ENCODE data around the gene GLUD1.
"Not testable (repeated sequence)": the region's sequence is repeated elsewhere in the genome, so short reads cannot be mapped to it uniquely, and the experiment has no call there.

The GLUD1 gene

DNA sequence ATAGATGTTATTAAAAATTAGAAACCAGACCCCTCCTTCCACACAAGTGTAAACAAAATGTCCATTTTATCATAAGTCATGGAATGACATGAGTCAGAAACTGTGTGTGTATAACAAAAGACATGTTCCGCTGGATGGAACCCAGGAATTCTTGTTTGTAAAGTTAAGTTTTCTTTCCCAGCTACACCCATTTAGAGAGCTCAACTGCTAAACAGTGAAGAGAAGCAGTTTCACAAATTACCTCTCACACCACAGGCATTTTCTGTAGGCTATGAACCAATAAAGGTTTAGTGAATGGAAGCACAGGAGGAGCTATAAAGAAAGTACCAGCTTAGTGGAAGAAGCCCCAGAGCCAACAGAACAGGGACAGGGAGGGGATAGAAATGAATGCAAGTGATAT lies 12.4 kb downstream of the GLUD1 start:
- not testable (repeated sequence) for H2AFZ ChIP-seq (ENCODE audit: low read depth, low read length); H3K23ac ChIP-seq (ENCODE audit: low read length in 2 of 2); H2AK5ac ChIP-seq (ENCODE audit: low read length, severe bottlenecking); H2BK12ac ChIP-seq (ENCODE audit: low read length in 2 of 2); H3K9me3 ChIP-seq (ENCODE audit: control insufficient read depth, low read length); H3K4me2 ChIP-seq (ENCODE audit: low read length, poor library complexity, severe bottlenecking); H3K18ac ChIP-seq (ENCODE audit: low read depth in 1 of 2, low read length in 2 of 2); H2BK5ac ChIP-seq (ENCODE audit: low read depth, low read length, poor library complexity, severe bottlenecking); H3K36me3 ChIP-seq (ENCODE audit: control insufficient read depth in 1 of 2, insufficient read depth in 2 of 2, low read depth in 1 of 2, low read length in 2 of 2); H2BK15ac ChIP-seq (ENCODE audit: low read depth, poor library complexity, severe bottlenecking); H4K91ac ChIP-seq (ENCODE audit: low read length); H3K14ac ChIP-seq (ENCODE audit: low read length in 2 of 2); H3K4ac ChIP-seq (ENCODE audit: low read depth in 1 of 2, low read length in 2 of 2); H3K79me1 ChIP-seq (replicated peaks; ENCODE audit: low read length, poor library complexity, severe bottlenecking); H4K8ac ChIP-seq (ENCODE audit: low read length); H3K4me1 ChIP-seq (ENCODE audit: control insufficient read depth, insufficient read depth, low read depth, low read length); H2BK120ac ChIP-seq (ENCODE audit: low read depth, low read length); H3K27me3 ChIP-seq (ENCODE audit: control insufficient read depth in 1 of 2, insufficient read depth in 1 of 2, low read length in 2 of 2)
- Histone ChIP-seq H3K27ac (ENCODE audit: low read length, poor library complexity, severe bottlenecking) (peak overlapping the region; percentile 57), H3K4me3 (ENCODE audit: insufficient read depth in 1 of 2, low read depth in 1 of 2, low read length in 2 of 2) (peak overlapping the region in 1 of 2 experiments; percentile 47), H3K9ac (ENCODE audit: low read length) (peak overlapping the region; percentile 95)
- peak; percentile 83 for DNase-seq
- WGBS: no CpG with 5 or more reads among the region's 1 CpG

DNA sequence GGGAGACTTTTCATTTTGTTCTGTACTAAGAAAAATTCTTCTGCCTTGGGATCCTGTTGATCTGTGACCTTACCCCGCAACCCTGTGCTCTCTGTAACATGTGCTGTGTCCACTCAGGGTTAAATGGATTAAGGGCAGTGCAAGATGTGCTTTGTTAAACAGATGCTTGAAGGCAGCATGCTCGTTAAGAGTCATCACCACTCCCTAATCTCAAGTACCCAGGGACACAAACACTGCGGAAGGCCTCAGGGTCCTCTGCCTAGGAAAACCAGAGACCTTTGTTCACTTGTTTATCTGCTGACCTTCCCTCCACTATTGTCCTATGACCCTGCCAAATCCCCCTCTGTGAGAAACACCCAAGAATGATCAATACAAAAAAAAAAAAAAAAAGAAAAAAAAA lies 13.1 kb downstream of the GLUD1 start:
- H2BK120ac ChIP-seq (ENCODE audit: low read depth, low read length); H2BK12ac ChIP-seq (ENCODE audit: low read length in 2 of 2); H3K27me3 ChIP-seq (ENCODE audit: control insufficient read depth in 1 of 2, insufficient read depth in 1 of 2, low read length in 2 of 2); H3K18ac ChIP-seq (ENCODE audit: low read depth in 1 of 2, low read length in 2 of 2); H3K23ac ChIP-seq (ENCODE audit: low read length in 2 of 2); H3K36me3 ChIP-seq (ENCODE audit: control insufficient read depth in 1 of 2, insufficient read depth in 2 of 2, low read depth in 1 of 2, low read length in 2 of 2); H3K4me3 ChIP-seq (ENCODE audit: insufficient read depth in 1 of 2, low read depth in 1 of 2, low read length in 2 of 2); H3K4me2 ChIP-seq (ENCODE audit: low read length, poor library complexity, severe bottlenecking); H3K79me1 ChIP-seq (replicated peaks; ENCODE audit: low read length, poor library complexity, severe bottlenecking); H3K27ac ChIP-seq (ENCODE audit: low read length, poor library complexity, severe bottlenecking); H2AK5ac ChIP-seq (ENCODE audit: low read length, severe bottlenecking); H3K4me1 ChIP-seq (ENCODE audit: control insufficient read depth, insufficient read depth, low read depth, low read length); H2AFZ ChIP-seq (ENCODE audit: low read depth, low read length); H3K9me3 ChIP-seq (ENCODE audit: control insufficient read depth, low read length); H2BK5ac ChIP-seq (ENCODE audit: low read depth, low read length, poor library complexity, severe bottlenecking); H2BK15ac ChIP-seq (ENCODE audit: low read depth, poor library complexity, severe bottlenecking); H4K8ac ChIP-seq (ENCODE audit: low read length); DNase-seq; H4K91ac ChIP-seq (ENCODE audit: low read length); H3K14ac ChIP-seq (ENCODE audit: low read length in 2 of 2); H3K4ac ChIP-seq (ENCODE audit: low read depth in 1 of 2, low read length in 2 of 2): not testable (repeated sequence)
- WGBS: no CpG with 5 or more reads among the region's 3 CpGs
- H3K9ac ChIP-seq (ENCODE audit: low read length): peak overlapping the region; percentile 95

DNA sequence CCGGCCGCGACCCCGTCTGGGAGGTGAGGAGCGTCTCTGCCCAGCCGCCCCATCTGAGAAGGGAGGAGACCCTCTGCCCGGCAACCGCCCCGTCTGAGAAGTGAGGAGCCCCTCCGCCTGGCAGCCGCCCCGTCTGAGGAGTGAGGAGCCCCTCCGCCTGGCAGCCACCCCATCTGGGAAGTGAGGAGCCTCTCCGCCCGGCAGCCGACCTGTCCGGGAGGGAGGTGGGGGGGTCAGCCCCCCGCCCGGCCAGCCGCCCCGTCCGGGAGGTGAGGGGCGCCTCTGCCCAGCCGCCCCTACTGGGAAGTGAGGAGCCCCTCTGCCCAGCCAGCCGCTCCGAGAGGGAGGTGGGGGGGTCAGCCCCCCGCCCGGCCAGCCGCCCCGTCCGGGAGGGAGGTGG lies 14.0 kb downstream of the GLUD1 start:
- H2BK15ac ChIP-seq (ENCODE audit: low read depth, poor library complexity, severe bottlenecking); H3K18ac ChIP-seq (ENCODE audit: low read depth in 1 of 2, low read length in 2 of 2): not testable (repeated sequence)
- WGBS: 100% methylated on average over 8 of the region's 31 CpGs

DNA sequence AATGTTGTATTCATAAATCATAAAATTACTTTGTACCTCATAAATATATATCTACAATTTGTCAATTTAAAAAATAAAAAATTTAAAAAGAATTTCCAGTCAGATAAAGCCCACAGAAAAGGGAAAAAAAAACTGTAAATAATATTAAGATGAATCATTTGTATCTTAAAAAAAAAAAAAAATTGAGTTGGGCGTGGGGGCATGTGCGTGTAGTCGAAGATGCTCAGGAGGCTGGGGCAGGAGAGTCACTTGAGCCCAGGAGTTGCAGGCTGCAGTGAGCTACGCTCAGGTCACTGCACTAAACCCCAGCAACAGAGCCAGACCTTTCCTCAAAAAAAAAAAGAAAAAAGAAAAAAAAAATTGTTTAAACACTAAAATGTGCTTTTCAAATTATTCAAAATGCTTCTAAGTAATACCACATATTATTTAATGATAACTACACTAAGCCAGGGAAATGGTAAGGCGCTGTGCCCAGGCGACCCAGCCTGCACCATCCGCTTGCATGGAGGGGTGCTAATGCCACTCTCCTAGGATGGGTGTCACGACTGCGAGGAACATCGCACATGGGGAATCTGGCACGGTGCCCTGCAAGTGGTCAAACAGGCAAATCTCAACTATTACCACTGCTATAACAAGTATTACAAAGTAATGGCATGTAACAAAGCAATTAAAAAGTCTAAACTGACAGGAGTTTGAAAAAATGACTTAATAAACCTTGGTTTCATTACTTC lies 15.4 kb downstream of the GLUD1 start:
- no peak overlapping the region for H3K4ac ChIP-seq (ENCODE audit: low read depth in 1 of 2, low read length in 2 of 2)
- no peak overlapping the region for H3K4me2 ChIP-seq (ENCODE audit: low read length, poor library complexity, severe bottlenecking)
- H4K91ac ChIP-seq (ENCODE audit: low read length): no peak overlapping the region
- no peak overlapping the region for H2BK15ac ChIP-seq (ENCODE audit: low read depth, poor library complexity, severe bottlenecking)
- peaks cover 5% of the 10 kb centered on the region for H3K4me1 ChIP-seq (ENCODE audit: control insufficient read depth, insufficient read depth, low read depth, low read length)
- no peak for DNase-seq
- H3K36me3 ChIP-seq (ENCODE audit: control insufficient read depth in 1 of 2, insufficient read depth in 2 of 2, low read depth in 1 of 2, low read length in 2 of 2): peaks cover 3 to 12% of the 10 kb centered on the region in 2 experiments
- no peak overlapping the region for H3K18ac ChIP-seq (ENCODE audit: low read depth in 1 of 2, low read length in 2 of 2)
- no peak overlapping the region for H3K4me3 ChIP-seq (ENCODE audit: insufficient read depth in 1 of 2, low read depth in 1 of 2, low read length in 2 of 2)
- H4K8ac ChIP-seq (ENCODE audit: low read length): no peak overlapping the region
- no peaks in the 10 kb centered on the region for H3K27me3 ChIP-seq (ENCODE audit: control insufficient read depth in 1 of 2, insufficient read depth in 1 of 2, low read length in 2 of 2)
- no peak overlapping the region for H3K14ac ChIP-seq (ENCODE audit: low read length in 2 of 2)
- 100% methylated on average over 6 of the region's 11 CpGs for WGBS
- no peak overlapping the region for H3K23ac ChIP-seq (ENCODE audit: low read length in 2 of 2)
- no peak overlapping the region for H3K27ac ChIP-seq (ENCODE audit: low read length, poor library complexity, severe bottlenecking)
- H2BK12ac ChIP-seq (ENCODE audit: low read length in 2 of 2): no peak overlapping the region
- H2BK120ac ChIP-seq (ENCODE audit: low read depth, low read length): no peak overlapping the region
- no peaks in the 10 kb centered on the region for H3K9me3 ChIP-seq (ENCODE audit: control insufficient read depth, low read length)
- H3K9ac ChIP-seq (ENCODE audit: low read length): no peak overlapping the region
- H2AK5ac ChIP-seq (ENCODE audit: low read length, severe bottlenecking): no peak overlapping the region
- H2AFZ ChIP-seq (ENCODE audit: low read depth, low read length): no peak overlapping the region
- H2BK5ac ChIP-seq (ENCODE audit: low read depth, low read length, poor library complexity, severe bottlenecking): no peak overlapping the region
- peaks cover 2% of the 10 kb centered on the region for H3K79me1 ChIP-seq (replicated peaks; ENCODE audit: low read length, poor library complexity, severe bottlenecking)

More for the DNA sequence above, 14.0 kb downstream of the GLUD1 start:
- H3K27ac ChIP-seq (ENCODE audit: low read length, poor library complexity, severe bottlenecking); H2BK120ac ChIP-seq (ENCODE audit: low read depth, low read length); H3K36me3 ChIP-seq (ENCODE audit: control insufficient read depth in 1 of 2, insufficient read depth in 2 of 2, low read depth in 1 of 2, low read length in 2 of 2); H3K4me2 ChIP-seq (ENCODE audit: low read length, poor library complexity, severe bottlenecking); H3K14ac ChIP-seq (ENCODE audit: low read length in 2 of 2); H3K4me1 ChIP-seq (ENCODE audit: control insufficient read depth, insufficient read depth, low read depth, low read length); H3K4me3 ChIP-seq (ENCODE audit: insufficient read depth in 1 of 2, low read depth in 1 of 2, low read length in 2 of 2); H3K27me3 ChIP-seq (ENCODE audit: control insufficient read depth in 1 of 2, insufficient read depth in 1 of 2, low read length in 2 of 2); H3K23ac ChIP-seq (ENCODE audit: low read length in 2 of 2); DNase-seq; H3K9me3 ChIP-seq (ENCODE audit: control insufficient read depth, low read length); H2BK12ac ChIP-seq (ENCODE audit: low read length in 2 of 2); H4K8ac ChIP-seq (ENCODE audit: low read length); H3K9ac ChIP-seq (ENCODE audit: low read length); H2AFZ ChIP-seq (ENCODE audit: low read depth, low read length); H2AK5ac ChIP-seq (ENCODE audit: low read length, severe bottlenecking); H2BK5ac ChIP-seq (ENCODE audit: low read depth, low read length, poor library complexity, severe bottlenecking); H3K79me1 ChIP-seq (replicated peaks; ENCODE audit: low read length, poor library complexity, severe bottlenecking); H3K4ac ChIP-seq (ENCODE audit: low read depth in 1 of 2, low read length in 2 of 2); H4K91ac ChIP-seq (ENCODE audit: low read length): not testable (repeated sequence)

Measured in mesenchymal stem cell (in vitro differentiated cells and primary cell).